NCI-H187 treated with DMSO at 0.1 percent for 48 hours (cell line): ENCODE data around the gene PGGHG.
"Not testable (repeated sequence)": the region's sequence is repeated elsewhere in the genome, so short reads cannot be mapped to it uniquely, and the experiment has no call there.

Experiments used
- DNase-seq: peaks from one replicate; lab custom pipeline; 2025; lab: John Stamatoyannopoulos, UW

Gene PGGHG

DNA sequence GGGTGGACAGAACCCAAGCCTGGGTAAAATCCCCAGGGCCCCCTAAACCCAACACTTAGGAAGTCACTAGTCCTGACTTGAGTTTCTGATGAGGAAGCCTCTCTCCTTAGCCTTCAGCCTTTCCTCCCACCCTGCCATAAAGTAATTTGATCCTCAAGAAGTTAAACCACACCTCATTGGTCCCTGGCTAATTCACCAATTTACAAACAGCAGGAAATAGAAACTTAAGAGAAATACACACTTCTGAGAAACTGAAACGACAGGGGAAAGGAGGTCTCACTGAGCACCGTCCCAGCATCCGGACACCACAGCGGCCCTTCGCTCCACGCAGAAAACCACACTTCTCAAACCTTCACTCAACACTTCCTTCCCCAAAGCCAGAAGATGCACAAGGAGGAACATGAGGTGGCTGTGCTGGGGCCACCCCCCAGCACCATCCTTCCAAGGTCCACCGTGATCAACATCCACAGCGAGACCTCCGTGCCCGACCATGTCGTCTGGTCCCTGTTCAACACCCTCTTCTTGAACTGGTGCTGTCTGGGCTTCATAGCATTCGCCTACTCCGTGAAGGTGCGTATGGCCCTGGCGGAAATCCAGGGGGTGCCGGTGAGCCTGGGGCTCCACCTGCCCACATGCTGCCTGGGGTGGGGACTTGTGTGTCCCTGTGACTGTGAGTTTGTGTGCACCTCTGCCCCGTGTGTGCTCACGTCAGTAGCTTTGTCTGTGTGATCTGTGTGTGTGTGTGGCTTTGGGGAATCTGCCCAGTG lies 25.0 kb downstream of the PGGHG start, which contains the start of gene IFITM1:
TSS of gene IFITM1 (plus strand) at position 254 of the 767 bp plus-strand sequence. CDS start at position 385, 131 bp downstream.
- DNase-seq, result no peak

DNA sequence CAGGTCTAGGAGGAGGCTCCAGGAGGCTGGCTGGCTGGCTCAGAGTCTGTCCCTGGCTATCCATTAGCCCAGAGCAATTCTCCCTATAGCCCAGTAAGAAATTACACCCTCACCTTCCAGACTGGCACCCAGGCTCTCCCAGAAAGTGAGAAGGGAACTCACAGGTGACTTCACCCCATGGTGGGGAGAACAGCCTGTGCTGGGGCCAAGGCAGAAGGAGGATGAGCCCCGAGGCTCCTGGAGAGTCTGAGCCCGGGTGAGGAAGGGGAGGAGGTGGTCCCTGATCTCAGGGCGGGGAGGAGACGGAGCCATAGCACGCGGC lies 25.6 kb downstream of the PGGHG start:
- not testable (repeated sequence) for DNase-seq

DNA sequence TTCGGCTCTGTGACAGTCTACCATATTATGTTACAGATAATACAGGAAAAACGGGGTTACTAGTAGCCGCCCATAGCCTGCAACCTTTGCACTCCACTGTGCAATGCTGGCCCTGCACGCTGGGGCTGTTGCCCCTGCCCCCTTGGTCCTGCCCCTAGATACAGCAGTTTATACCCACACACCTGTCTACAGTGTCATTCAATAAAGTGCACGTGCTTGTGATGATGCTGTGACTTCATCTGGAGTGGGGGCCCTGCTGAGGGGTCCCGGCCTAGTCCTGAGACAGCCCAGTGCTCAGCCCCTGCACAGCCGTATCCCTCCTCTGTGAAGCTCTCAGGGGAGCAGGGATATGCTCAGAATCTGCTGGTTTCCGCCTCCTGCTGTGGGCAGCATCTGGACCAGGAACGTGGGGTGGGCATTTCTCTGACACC lies 26.1 kb downstream of the PGGHG start:
- no peak for DNase-seq

DNA sequence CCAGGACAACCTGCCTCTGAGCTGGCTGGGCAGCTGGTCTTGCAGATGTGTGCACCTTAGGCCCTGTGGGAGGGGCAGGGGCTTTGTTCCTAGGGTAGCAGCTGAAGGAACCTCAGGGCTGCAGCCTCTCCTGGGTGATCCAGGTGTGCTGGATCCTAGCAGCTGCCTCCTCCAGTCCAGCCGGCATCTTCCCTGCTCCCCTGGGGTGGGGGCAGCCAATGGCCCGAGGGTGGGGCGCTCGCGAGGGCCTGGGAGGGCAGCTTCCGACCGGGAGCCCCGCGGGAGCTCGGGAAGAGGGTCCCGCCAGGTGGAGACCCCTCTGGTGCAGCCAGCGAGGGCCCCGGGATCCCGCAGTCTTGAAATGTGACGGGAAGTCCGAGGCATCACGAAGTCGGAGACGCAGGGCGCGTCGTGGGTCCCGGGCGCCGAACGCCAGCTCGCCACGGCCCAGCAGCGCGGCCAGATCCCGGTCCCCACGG lies 26.6 kb downstream of the PGGHG start:
- DNase-seq, result no peak

DNA sequence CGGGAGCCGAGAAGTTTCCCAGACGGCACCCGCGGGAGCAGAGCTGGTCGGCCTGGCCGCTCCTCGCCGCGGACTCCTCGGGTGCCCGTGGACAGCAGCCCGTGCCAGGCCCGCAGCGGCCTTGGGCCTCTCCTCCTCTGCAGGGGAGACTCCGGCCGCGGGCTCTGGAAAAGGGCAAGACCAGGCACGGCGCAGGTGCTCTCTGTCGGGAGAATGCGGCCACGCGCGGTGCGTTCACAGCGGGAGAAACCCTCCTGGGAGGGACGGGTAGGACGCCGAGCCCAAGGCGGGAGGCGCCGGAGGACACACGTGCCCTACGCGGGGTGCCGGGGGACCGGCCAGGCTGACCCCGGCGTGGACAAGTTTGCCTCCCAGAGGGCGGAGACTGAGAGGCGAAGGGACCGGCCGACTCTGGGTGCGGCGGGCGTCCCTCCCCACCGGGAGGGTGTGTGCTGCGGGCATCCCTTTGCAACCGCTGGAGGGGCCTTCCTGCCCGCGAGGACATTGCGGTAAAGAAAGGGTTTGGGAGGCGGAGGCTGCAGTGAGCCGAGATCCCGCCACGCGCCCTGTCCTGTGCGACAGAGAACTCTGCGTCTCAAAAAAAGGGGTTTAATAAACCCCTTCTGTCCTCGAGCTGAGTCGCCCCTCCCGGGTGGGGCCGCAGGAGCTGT lies 27.2 kb downstream of the PGGHG start:
- DNase-seq, result no peak

DNA sequence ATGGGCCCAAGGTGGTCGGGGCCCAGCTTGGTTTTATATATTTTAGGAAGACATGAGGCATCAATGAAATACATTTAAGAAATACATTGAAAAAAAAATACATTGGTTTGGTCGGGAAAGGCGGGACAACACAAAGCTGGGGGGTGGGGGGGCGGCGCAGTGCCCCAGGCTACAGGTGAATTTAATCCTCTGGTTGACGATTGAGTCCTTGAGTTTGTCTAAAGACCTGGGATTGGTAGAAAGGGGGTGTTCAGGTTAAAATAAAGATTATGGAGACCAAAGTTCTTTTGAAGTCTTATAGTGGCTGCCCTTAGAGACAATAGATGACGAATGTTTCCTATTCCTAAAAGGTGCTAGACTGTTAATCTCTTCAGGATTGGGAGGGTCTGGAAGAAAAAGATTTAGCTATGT lies 28.0 kb downstream of the PGGHG start:
- DNase-seq, result no peak

DNA sequence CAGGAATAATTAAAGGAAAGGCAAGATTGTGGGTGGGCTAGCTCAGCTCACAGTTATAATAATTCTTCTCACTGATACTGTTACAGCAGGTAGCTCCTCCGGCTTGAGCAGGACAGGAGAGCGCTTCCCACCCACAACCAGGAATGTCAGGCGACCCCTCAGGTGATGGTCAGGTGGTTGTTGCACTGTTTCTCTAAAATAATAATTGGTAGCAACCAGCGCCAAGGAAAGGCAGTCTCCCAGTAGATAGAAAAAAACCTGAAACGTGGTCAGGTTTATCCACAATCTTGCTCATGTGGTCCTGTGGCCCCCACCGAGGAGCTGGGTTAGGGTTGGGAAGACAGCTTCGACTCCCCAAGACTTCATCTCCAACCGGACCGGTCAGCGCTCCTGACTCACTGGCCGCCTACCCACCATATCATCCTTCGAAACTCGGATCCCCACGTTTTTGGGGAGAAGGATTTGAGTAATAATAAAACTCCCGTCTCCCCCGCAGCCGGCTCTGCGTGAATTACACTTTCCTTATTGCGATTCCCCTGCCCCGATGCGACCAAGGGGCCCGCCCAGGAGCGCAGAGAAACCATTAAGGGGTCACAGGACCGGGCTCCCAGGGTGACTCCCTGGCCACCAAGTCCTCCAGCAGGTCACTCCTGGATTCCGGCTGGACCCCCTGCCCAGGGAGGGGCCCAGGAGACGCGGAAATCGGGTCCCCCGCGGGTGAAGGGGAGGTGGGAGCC lies 28.9 kb downstream of the PGGHG start:
- not testable (repeated sequence) for DNase-seq

DNA sequence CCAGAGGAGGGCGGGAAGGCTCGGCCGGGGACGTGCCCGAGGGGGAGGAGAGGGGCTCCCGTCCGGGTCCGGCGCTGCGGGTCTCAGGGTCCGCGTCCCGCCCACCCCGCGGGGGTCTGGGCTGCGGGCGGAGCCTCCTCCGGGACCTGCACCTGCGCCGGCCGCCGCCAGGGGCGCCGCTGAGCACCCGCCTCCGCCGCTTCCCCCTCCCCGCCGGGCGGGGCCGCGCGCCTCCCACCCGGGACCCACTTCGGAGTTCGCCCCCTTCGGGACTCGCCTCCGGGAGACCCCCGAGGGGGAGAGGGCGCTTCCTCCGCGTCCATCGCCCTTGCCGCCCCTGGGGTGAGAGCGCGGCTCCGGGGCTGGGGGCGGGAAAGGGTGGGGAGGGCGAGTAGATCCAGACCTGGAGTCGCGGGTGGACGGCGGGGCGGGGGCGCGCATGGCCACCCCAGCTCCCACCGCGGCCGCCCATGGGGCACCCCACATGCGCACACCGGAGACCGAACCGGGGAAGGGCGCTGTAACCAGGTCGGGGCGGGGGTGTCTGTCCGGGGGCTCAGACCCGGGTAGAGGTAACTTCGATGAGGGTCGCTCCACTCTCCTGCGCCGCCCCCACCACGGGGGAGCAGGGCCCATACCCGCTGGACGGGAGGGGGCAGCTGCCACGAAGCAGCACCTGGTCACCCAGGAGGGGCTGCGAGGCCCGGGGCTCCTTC lies 29.6 kb downstream of the PGGHG start:
- not testable (repeated sequence) for DNase-seq

DNA sequence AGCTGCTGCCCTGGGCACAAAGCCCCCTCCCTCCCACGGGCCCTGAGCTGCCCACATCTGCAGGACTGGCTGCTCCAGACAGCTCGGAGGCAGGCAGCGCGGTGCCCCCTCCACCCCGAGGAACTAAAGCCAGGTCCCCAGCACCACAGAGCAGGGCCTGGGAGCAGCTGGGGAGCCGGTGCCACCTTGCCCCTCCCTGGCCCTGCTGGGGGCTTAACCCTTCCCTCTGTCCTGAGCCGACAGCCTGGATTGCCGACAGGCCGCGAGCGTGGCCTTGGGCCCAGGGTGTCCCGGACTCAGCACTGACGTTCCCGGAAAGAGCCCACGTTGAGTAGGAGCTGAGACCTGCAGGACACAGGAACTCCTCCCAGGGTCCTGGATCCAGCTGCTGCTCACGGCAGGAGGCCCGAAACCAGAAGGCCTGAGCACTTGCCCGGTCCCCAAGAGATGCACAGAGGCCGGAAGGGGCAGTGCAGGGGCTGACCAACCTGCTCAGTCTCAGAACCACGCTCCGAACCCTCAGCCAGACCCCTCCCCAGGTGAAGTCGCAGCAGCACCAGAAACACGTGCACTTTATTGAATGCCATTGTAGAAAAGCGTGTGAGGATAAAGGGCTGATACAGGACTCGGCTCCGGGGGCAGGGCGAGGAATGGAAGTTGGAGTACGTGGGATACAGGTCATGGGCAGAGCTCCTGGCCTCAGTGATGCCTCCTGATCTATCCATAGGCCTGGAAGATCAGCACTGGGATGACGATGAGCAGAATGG lies 30.4 kb downstream of the PGGHG start:
- not testable (repeated sequence) for DNase-seq

DNA sequence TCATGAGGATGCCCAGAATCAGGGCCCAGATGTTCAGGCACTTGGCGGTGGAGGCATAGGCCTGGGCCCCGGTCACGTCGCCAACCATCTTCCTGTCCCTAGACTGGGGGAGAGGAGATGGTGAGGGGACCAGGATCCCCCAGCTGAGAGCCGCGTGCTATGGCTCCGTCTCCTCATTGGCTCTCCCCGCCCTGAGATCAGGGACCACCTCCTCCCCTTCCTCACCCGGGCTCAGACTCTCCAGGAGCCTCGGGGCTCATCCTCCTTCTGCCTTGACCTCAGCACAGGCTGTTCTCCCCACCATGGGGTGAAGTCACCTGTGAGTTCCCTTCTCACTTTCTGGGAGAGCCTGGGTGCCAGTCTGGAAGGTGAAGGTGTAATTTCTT lies 31.0 kb downstream of the PGGHG start:
- DNase-seq, result not testable (repeated sequence)

DNA sequence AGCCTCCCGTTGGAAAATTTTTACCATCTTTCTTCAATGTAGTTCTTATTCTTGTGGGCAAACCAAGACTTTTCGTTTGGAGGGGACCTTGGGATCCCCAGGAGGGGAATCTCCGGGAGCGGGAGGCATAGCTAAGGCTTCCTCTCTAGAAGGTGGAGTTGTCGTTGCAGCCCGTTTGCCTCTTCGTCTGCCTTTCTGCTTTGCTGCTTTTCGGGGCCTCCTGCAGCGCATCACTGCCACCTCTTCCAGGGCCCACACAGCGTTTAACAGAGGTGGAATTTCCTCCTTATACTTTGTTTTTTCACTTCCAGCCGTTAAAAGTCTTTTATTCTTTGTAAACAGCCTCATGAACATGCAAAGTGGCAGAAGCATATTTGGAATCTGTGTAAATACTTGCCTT lies 35.2 kb downstream of the PGGHG start:
- DNase-seq, result no peak

DNA sequence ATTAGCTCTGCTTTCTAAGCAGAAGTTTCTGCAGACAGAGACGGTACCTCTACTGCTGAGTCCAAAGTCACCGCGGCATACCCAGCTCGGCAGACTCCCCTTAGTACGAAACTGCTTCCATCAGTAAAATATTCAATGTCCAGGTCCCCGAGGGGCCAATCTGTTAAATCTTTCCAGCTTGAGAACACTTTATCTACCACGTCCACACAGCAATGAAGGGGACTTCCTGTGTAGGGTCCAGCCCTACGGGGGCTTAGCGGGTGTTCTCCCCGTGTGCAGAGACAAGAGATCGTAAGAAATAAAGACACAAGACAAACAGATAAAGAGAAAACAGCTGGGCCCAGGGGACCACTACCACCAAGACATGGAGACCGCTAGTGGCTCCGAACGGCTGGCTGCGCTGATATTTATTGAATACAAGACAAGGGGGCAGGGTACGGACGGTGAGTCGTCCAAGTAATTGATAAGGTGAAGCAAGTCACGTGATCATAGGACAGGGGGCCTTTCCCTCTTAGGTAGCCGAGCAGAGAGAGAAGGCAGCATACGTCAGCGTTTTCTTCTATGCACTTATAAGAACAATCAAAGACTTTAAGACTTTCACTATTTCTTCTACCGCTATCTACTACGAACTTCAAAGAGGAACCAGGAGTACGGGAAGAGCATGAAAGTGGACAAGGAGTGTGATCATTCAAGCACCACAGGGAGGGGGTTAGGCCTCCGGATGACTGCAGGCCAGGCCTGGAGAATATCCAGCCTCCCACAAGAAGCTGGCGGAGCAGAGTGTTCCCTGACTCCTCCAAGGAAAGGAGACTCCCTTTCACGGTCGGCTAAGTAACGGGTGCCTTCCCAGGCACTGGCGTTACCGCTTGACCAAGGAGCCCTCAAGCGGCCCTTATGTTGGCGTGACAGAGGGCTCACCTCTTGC lies 35.9 kb downstream of the PGGHG start:
- DNase-seq, result not testable (repeated sequence)

DNA sequence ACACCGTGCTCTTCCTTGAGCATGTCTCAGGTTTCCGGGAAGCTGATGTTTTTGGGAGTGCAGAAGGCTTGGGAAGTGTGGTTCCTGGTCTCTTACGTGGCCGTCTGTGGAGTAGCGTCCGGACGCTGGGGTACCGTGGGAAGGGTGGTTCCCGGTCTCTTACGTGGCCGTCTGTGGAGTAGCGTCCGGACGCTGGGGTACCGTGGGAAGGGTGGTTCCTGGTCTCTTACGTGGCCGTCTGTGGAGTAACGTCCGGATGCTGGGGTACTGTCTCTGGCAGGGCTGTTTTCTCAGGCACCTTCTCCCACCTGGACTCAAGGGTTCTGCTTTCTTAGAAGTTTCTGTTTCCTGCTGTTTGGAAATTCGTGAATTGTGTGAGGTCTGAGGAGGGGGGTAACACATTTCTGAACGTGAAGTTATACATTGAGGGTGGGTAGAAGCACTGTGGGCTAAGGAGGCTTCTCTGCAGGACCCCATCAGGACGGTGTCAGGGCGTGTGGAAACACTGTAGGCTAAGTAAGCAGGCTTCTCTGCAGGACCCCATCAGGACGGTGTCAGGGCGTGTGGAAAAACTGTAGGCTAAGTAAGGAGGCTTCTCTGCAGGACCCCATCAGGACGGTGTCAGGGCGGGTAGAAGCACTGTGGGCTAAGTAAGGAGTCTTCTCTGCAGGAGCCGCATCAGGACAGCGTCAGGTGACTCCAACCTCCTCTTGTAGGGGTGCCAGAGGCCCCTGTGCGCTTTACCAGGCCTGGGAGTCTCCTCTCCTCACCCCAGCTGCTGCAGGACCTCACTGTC lies 37.1 kb downstream of the PGGHG start:
- no peak for DNase-seq

DNA sequence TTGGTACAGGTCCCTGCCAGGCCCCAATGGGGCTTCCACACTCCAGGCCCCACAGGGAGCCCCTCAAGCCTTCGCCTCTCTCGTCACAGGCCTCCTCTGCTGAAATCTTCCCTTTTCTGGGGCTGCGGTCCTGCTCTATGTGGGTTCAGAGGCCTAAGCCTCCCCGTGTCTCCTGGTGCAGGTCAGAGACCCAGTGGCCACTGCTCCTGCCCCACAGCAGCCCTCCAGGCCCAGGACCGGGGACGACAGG lies 37.6 kb downstream of the PGGHG start:
- no peak for DNase-seq

DNA sequence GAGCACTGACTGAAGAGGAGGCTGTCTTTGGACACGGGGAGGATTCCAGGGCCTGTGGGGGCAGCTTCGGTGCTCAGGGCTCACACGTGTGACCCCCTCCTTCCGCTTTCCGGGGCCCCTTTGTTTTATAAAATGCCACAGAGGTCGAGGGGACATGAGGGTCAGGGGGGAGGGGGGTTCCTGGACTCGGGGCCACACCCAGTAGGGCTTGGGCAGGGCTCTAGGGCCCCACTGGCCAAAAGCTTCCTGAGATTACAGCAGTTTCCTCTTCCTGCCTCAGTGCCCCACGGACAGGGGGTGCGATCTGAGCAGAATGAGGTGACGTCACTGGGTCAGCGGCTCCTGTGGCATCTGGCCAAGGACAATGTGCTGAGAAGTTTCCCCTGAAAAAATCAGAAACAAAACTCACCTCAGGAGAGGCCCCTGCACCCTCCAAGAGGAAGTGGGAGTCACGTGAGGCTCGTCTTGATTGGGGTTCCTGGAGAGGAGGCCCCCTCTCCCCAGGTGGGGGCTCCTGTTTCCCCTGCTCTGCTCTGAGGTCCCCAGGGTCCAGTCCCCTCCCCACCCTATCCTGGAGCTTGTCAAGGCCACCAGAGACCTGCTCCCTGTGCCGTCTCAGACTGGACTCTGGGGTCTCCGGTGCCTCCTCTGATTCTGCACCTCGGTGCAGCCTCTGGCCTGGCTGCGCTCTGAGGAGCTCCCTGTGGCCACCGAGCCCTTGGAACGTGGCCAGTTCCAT lies 38.1 kb downstream of the PGGHG start:
- no peak for DNase-seq

DNA sequence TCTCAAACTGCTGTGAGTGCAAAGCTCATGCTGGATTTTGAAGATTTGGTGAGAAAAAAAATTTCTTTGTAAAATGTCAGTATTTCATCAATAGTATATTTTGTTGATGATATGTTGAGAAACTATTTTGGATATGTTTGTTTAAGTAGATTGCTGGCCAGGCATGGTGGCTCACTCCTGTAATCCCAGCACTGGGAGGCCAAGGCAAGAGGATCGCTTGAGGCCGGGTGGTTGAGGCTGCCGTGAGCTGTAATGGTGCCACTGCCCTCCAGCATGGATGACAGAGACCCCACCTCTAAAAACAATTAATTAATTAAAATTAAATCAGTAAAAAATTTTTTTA lies 38.6 kb downstream of the PGGHG start:
- no peak for DNase-seq

DNA sequence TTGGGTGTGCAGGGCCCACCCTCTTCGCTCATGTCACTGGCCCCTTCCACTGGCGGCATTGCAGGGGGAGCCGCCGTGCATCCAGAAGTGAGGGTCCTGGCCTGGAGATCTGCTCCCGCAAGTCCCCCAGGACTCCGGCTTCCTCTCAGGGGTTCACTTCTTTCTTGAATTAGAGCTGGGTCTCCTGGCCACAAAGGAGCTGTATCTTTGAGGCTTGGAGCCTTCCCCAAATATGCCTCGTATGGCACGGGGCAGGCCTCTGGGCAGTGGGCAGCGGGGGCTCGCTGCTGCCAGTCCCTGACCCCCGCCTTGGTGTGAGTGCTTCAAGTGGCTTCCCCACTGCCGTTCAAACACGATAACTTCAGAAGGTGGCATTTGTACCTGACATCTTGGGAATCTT lies 39.1 kb downstream of the PGGHG start:
- no peak for DNase-seq

DNA sequence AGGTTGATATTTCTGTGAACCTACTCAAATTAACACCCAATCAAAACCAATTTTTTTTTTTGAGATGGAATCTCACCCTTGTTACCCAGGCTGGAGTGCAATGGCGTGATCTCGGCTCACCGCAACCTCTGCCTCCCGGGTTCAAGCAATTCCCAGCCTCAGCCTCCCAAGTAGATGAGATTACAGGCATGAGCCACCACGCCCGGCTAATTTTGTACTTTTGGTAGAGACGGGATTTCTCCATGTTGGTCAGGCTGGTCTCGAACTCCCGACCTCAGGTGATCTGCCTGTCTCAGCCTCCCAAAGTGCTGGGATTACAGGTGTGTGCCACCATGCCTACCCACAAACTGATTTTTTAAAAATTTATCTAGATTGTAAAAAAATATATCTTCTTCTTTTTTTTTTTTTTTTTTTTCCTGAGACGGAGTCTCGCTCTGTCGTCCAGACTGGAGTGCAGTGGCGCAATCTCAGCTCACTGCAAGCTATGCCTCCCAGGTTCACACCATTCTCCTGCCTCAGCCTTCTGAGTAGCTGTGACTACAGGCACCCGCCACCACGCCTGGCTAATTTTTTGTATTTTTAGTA lies 39.7 kb downstream of the PGGHG start:
- not testable (repeated sequence) for DNase-seq

DNA sequence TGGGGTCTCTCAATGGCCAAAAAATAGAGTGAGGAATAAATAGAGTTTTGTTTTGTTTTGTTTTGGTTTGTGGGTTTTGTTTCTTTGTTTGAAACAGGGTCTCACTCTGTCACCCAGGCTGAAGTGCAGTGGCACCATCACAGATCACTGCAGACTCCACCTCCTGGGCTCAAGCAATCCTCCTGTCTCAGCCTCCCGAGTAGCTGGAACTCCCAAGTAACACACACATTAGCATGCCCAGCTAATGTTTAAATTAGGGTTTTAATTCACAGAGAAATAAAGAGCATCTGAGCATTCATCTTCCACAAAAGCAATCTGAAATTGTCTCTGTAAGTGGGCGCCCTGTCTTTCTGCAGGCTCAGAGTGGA lies 40.9 kb downstream of the PGGHG start:
- no peak for DNase-seq
